GM12873 (cell line): ENCODE data around the gene PPP1R13B.

ENCODE experiments used
- TF ChIP-seq, protein P1 (sequence below): IDR thresholded peaks from 2 replicates; pipeline ENCODE4 v1.5.1; 2012; ENCODE audit warnings: low read depth, mild to moderate bottlenecking, moderate library complexity, low read length, control low read depth; ENCODE audit not compliant: insufficient read depth; ENCODE audit errors: missing control alignments

The PPP1R13B gene

DNA sequence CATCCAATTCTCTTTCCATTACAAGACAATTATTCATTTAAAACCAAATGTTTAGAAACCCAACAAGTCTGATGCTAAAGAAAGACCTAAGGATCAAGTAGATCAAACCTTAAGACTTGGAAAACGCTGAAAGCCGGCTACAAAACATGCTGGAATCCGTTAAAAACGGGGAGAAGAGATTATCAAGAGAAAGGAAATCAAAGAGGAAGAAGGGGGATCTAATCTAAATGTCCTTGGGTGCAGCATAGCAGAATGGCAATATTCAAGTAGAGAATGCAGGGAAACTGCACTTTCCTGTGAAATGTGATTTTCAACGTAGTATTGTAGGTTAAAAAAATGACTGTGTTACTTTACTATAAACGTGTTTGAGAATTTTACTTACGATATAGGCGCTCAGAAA is 1.3 kb downstream of the PPP1R13B start:
- TF ChIP-seq, protein P1, sequence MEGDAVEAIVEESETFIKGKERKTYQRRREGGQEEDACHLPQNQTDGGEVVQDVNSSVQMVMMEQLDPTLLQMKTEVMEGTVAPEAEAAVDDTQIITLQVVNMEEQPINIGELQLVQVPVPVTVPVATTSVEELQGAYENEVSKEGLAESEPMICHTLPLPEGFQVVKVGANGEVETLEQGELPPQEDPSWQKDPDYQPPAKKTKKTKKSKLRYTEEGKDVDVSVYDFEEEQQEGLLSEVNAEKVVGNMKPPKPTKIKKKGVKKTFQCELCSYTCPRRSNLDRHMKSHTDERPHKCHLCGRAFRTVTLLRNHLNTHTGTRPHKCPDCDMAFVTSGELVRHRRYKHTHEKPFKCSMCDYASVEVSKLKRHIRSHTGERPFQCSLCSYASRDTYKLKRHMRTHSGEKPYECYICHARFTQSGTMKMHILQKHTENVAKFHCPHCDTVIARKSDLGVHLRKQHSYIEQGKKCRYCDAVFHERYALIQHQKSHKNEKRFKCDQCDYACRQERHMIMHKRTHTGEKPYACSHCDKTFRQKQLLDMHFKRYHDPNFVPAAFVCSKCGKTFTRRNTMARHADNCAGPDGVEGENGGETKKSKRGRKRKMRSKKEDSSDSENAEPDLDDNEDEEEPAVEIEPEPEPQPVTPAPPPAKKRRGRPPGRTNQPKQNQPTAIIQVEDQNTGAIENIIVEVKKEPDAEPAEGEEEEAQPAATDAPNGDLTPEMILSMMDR = no peak

DNA sequence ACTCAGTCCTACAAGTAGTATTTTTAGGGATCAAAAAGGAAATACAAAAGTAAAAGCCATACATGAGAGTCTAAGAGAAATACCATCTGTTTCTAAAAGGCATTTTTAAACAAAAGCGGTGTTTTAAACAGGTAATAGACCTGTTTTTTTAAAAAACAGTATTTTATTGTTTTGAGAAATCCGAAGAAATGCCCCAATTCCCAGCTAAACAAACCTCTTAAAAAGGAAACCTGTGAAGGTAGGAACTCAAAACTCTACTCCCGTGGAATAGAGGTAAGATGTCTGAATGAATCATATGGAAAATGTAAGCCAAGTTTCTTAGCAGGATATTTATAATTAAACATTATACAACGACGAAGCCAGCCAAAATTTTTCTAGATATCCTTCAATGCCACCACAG is 2.0 kb downstream of the PPP1R13B start:
- TF ChIP-seq, protein P1 = no peak

DNA sequence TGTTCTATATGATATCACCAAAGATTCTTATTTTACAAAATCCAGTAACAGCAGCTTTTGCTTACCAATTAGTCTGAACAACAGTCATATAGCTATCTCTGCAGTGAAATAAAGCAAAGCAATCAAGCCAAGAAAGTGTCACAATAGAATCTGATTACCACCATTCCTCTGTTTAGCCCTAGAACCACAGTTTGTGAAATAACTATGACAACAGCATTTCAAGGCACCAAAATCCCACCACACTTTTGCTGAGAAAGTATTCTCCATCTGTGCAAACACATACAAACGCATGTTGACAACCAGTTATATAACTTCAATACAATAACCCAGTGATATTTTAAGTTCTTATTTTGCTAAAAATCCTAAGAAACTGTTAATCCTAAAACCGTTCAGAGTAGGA is 7.4 kb downstream of the PPP1R13B start:
- TF ChIP-seq, protein P1 = no peak

DNA sequence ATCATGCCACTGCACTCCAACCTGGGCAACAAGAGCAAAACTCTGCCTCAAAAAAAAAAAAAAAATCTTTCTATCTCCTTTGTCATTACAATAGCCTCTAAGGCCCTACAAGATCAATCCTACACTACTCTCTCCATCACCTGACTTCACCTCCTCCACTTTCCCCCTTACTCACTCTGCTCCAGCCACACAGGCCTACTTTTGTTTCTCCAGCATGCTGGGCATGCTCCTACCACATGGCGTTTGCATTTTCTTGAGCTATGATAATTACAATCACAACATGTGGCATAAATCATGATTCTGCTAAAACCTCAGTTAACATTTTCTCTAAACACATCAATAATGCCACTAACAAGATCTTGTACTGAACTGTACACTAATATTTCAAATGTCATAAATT is 7.8 kb downstream of the PPP1R13B start:
- TF ChIP-seq, protein P1 = no peak

DNA sequence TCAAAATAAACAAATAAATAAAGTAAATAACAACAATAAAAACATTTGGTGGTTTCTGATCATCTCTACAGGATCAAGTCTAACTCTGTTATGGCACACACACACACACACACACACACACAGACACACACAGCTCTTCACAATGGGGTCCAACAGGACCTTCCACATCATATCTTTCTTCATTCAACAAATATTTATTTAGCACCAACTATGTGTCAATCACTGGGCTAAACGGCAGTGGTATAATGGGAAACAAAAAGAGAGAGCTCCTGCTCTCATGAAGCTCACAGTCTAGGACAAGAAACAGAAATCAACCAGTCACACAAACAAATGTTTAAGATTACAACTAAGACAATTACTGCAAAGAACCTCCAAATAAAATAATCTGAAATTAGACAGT is 9.3 kb downstream of the PPP1R13B start:
- TF ChIP-seq, protein P1 = no peak

DNA sequence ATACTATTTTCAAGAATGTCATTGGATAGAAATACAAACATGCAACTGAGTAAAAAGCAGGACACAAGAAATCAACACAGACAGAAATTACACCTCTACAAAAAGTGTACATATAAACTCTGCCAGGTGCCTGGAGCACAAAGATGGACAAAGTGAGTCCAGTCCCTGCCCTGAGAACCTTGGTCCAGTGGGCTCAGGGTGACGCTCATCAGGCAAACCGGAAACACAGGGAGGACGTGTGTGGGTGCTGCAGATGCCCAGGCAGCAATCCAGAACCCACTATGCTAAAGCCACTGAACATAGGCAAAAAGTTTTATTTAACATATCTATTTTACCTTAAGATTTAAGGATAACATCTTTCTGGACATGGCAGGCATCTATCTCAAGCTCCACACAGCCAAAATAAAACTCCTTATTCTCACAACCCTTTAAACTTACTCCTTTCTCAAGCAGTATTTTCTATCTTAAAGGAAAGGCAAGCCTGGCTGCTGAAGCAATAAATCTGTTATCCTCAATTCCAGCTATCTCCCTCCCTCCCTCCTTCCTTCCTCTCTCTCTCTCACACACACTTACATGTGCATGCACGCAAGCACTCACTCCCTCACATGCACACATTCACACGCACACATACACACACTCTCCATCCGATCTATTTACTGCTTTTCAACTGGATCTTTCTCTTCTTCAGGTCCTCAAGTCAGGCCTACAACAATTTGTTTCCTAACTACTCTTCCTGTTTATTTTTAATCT is 10.2 kb downstream of the PPP1R13B start:
- TF ChIP-seq, protein P1 = no peak

DNA sequence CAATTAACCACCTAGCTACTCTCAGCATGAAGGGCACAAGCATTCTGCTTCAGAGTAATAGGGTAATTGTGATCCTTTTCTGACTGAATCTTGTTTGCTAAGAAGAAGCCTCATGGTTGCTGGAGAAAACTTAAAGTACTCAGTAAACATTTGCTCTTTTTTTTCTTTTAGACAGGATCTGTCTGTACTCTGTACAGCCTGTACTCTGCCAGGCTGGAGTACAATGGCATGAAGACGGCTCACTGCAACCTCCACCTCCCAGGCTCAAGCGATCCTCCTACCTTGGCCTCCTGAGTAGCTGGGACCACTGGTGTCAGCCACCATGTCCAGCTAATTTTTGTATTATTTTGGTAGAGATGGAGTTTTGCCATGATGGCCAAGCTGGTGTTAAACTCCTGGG is 12.4 kb downstream of the PPP1R13B start:
- TF ChIP-seq, protein P1 = no peak
